Stomach (tissue), 4 donors: Measurements from ENCODE around the gene BDH1.

ENCODE experiments used
- CTCF ChIP-seq, 7 experiments: fragments of 450-650 bp in 4 of 7; fragments of 200-600 bp in 3 of 7; sonication (generic) in 3 of 7; IDR thresholded peaks; one replicate each; pipeline ENCODE4 v1.5.1; 2016 to 2019; ENCODE audit warnings: antibody characterized with exemption in 7 of 7, control low read depth in 2 of 7, mild to moderate bottlenecking in 1 of 7
- POLR2AphosphoS5 ChIP-seq, 3 donors: sonication (generic); formaldehyde crosslinking; IDR thresholded peaks; one replicate each; pipeline ENCODE4 v1.6.1; 2016; ENCODE audit warnings: antibody characterized with exemption in 3 of 3

- no peak for TF ChIP-seq CTCF (IDR thresholded peaks at IDR 0.05)
- TF ChIP-seq POLR2AphosphoS5 (IDR thresholded peaks at IDR 0.05): no peak
Observed at GRCh38 chr3:197550489-197550888, 5.3 kb downstream of the BDH1 start.
